VCaP (cell line): ENCODE results near the gene ZFYVE9.
A peak's percentile ranks its signal among the peaks of the same experiment; 100 is the strongest.
"Not testable (repeated sequence)": the region's sequence is repeated elsewhere in the genome, so short reads cannot be mapped to it uniquely, and the experiment has no call there.

Experiments
- H3K27ac ChIP-seq: fragments of 450-650 bp; 2 replicates; pipeline ENCODE4 v1.5.1; 2017
- CTCF ChIP-seq: fragments of 450-650 bp; conservative IDR thresholded peaks from 2 replicates; pipeline ENCODE4 v1.5.1; 2017; ENCODE audit warnings: mild to moderate bottlenecking, moderate library complexity

ZFYVE9 gene

GRCh38 chr1:52166996-52167753 lies 25.3 kb downstream of the ZFYVE9 start:
- H3K27ac ChIP-seq, result no peak overlapping the region

GRCh38 chr1:52168373-52169080 lies 26.6 kb downstream of the ZFYVE9 start:
- H3K27ac ChIP-seq, result no peak overlapping the region
- TF ChIP-seq CTCF, result no peak

More at GRCh38 chr1:52166996-52167753, 25.3 kb downstream of the ZFYVE9 start:
- no peak for TF ChIP-seq CTCF

- not testable (repeated sequence) for H3K27ac ChIP-seq
These were observed 29.3 kb downstream of the ZFYVE9 start for GRCh38 chr1:52171149-52171548.

GRCh38 chr1:52179073-52179472 lies 37.2 kb downstream of the ZFYVE9 start:
- peak overlapping the region; percentile 81 for H3K27ac ChIP-seq
- no peak for TF ChIP-seq CTCF

- peak overlapping the region; percentile 81 for H3K27ac ChIP-seq
- no peak for TF ChIP-seq CTCF
These were observed 38.3 kb downstream of the ZFYVE9 start for GRCh38 chr1:52180176-52180575.

- H3K27ac ChIP-seq, result not testable (repeated sequence)
These were observed 39.9 kb downstream of the ZFYVE9 start for GRCh38 chr1:52181759-52182158.

- H3K27ac ChIP-seq, result not testable (repeated sequence)
These were observed 40.4 kb downstream of the ZFYVE9 start for GRCh38 chr1:52182328-52182727.

GRCh38 chr1:52182874-52183400 lies 41.0 kb downstream of the ZFYVE9 start:
- TF ChIP-seq CTCF, result no peak
- H3K27ac ChIP-seq, result no peak overlapping the region

- TF ChIP-seq CTCF, result no peak
- no peak overlapping the region for H3K27ac ChIP-seq
These were observed 44.6 kb downstream of the ZFYVE9 start for GRCh38 chr1:52186449-52186848.
